HEK293 (cell line): Measurements from ENCODE around the gene STEAP4.

Source experiments
- CTCF ChIA-PET: fragments of 350-600 bp; formaldehyde crosslinking; extraction: SDS; loops from one replicate; lab custom pipeline; 2021; ENCODE audit warnings: antibody characterized with exemption; lab: Yijun Ruan, JAX
- POLR2A ChIA-PET: fragments of 300-600 bp; formaldehyde crosslinking; extraction: SDS; loops from one replicate; lab custom pipeline; 2020; ENCODE audit warnings: antibody characterized with exemption, inconsistent platforms; lab: Yijun Ruan, JAX
- H3K27ac ChIP-seq: fragments of 200-500 bp; sonication (Bioruptor generic); 2 replicates; pipeline ENCODE4 v1.5.1; 2014; ENCODE audit warnings: low read depth, low read length, control low read depth, inconsistent platforms; ENCODE audit errors: extremely low read depth
- H3K36me3 ChIP-seq, 2 experiments: fragments of 200-500 bp in 1 of 2; sonication (Bioruptor generic) in 1 of 2; 1 replicate in 1 of 2; 2 replicates in 1 of 2; pipeline ENCODE4 v1.5.1; 2014 to 2017; ENCODE audit warnings: inconsistent platforms in 2 of 2, low read length in 2 of 2; ENCODE audit not compliant: control insufficient read depth in 2 of 2, insufficient read depth in 1 of 2
- H3K4me1 ChIP-seq: fragments of 200-500 bp; sonication (Bioruptor generic); 2 replicates; pipeline ENCODE4 v1.5.1; 2014; ENCODE audit warnings: mild to moderate bottlenecking, low read length, inconsistent platforms; ENCODE audit not compliant: control insufficient read depth, insufficient read depth
- H3K4me3 ChIP-seq: 2 replicates; pipeline ENCODE4 v1.5.1; 2011; ENCODE audit warnings: low read depth, mild to moderate bottlenecking, control low read depth, low read length, moderate library complexity
- H3K9me3 ChIP-seq: fragments of 200-500 bp; sonication (Bioruptor generic); 2 replicates; pipeline ENCODE4 v1.5.1; 2014; ENCODE audit warnings: low read depth, low read length, inconsistent platforms; ENCODE audit not compliant: control insufficient read depth, insufficient read depth
- GLIS1 ChIP-seq: fragments of 450-650 bp; formaldehyde crosslinking; IDR thresholded peaks from 2 replicates; pipeline ENCODE4 v1.5.1; 2016; ENCODE audit warnings: missing biosample characterization, missing genetic modification characterization
- KLF9 ChIP-seq: fragments of 450-650 bp; formaldehyde crosslinking; IDR thresholded peaks from 2 replicates; pipeline ENCODE4 v1.5.1; 2016; ENCODE audit warnings: missing biosample characterization, missing genetic modification characterization, low read depth
- OVOL3 ChIP-seq: fragments of 450-650 bp; formaldehyde crosslinking; IDR thresholded peaks from 2 replicates; pipeline ENCODE4 v1.5.1; 2016; ENCODE audit warnings: missing biosample characterization, missing genetic modification characterization
- REPIN1 ChIP-seq: fragments of 450-650 bp; formaldehyde crosslinking; IDR thresholded peaks from 2 replicates; pipeline ENCODE4 v1.5.1; 2017; ENCODE audit warnings: missing biosample characterization, missing genetic modification characterization, low read depth
- SETDB1 ChIP-seq: IDR thresholded peaks from one replicate; pipeline ENCODE4 v1.6.1; 2017; ENCODE audit warnings: mild to moderate bottlenecking, low read length, moderate library complexity, mixed read lengths; ENCODE audit not compliant: insufficient read length
- SP3 ChIP-seq: fragments of 450-650 bp; formaldehyde crosslinking; IDR thresholded peaks from 2 replicates; pipeline ENCODE4 v1.5.1; 2016; ENCODE audit warnings: missing biosample characterization, missing genetic modification characterization
- TCF7L2 ChIP-seq: IDR thresholded peaks from 2 replicates; pipeline ENCODE4 v1.6.1; 2011; ENCODE audit warnings: low read depth, mild to moderate bottlenecking, inconsistent platforms, low read length, moderate library complexity, borderline replicate concordance
- ZBTB10 ChIP-seq: fragments of 450-650 bp; formaldehyde crosslinking; IDR thresholded peaks from 2 replicates; pipeline ENCODE4 v1.5.1; 2016; ENCODE audit warnings: missing biosample characterization, missing genetic modification characterization
- ZBTB8A ChIP-seq: fragments of 450-650 bp; formaldehyde crosslinking; IDR thresholded peaks from 2 replicates; pipeline ENCODE4 v1.5.1; 2016; ENCODE audit warnings: missing biosample characterization, missing genetic modification characterization
- ZNF114 ChIP-seq: fragments of 450-650 bp; formaldehyde crosslinking; IDR thresholded peaks from 2 replicates; pipeline ENCODE4 v1.5.0; 2017; ENCODE audit warnings: missing biosample characterization, missing genetic modification characterization
- ZNF132 ChIP-seq: fragments of 450-650 bp; formaldehyde crosslinking; IDR thresholded peaks from 2 replicates; pipeline ENCODE4 v1.5.1; 2017; ENCODE audit warnings: missing biosample characterization, missing genetic modification characterization, borderline replicate concordance
- ZNF266 ChIP-seq: fragments of 450-650 bp; formaldehyde crosslinking; IDR thresholded peaks from 2 replicates; pipeline ENCODE4 v1.5.1; 2016; ENCODE audit warnings: missing biosample characterization, missing genetic modification characterization, low read depth
- ZNF274 ChIP-seq, 2 experiments: fragments of 200-500 bp in 1 of 2; fragments of 450-650 bp in 1 of 2; sonication (Bioruptor generic) in 1 of 2; formaldehyde crosslinking in 1 of 2; IDR thresholded peaks; 2 replicates each; pipeline versions ENCODE4 v1.5.1 to v1.6.1; 2014 to 2016; ENCODE audit warnings: borderline replicate concordance in 1 of 2, inconsistent platforms in 1 of 2, low read length in 1 of 2, missing biosample characterization in 1 of 2, missing genetic modification characterization in 1 of 2
- ZNF335 ChIP-seq: fragments of 450-650 bp; formaldehyde crosslinking; conservative IDR thresholded peaks from 2 replicates; pipeline ENCODE4 v1.5.1; 2016; ENCODE audit warnings: missing biosample characterization, missing genetic modification characterization
- ZNF549 ChIP-seq: fragments of 450-650 bp; IDR thresholded peaks from 2 replicates; pipeline ENCODE4 v1.5.1; 2018; ENCODE audit warnings: missing biosample characterization, missing genetic modification characterization, mild to moderate bottlenecking, inconsistent platforms, moderate library complexity
- ZNF664 ChIP-seq: fragments of 450-650 bp; formaldehyde crosslinking; IDR thresholded peaks from 2 replicates; pipeline ENCODE4 v1.5.1; 2016; ENCODE audit warnings: missing biosample characterization, missing genetic modification characterization
- ZSCAN16 ChIP-seq: fragments of 450-650 bp; formaldehyde crosslinking; IDR thresholded peaks from 2 replicates; pipeline ENCODE4 v1.5.1; 2016; ENCODE audit warnings: missing biosample characterization, missing genetic modification characterization
- TF ChIP-seq, protein P1 (sequence below): fragments of 450-650 bp; formaldehyde crosslinking; IDR thresholded peaks from 2 replicates; pipeline ENCODE4 v1.5.1; 2016; ENCODE audit warnings: missing biosample characterization, missing genetic modification characterization
- TF ChIP-seq, protein P2 (sequence below): fragments of 450-650 bp; formaldehyde crosslinking; IDR thresholded peaks from 2 replicates; pipeline ENCODE4 v1.5.1; 2016; ENCODE audit warnings: missing biosample characterization, missing genetic modification characterization

STEAP4 gene

DNA sequence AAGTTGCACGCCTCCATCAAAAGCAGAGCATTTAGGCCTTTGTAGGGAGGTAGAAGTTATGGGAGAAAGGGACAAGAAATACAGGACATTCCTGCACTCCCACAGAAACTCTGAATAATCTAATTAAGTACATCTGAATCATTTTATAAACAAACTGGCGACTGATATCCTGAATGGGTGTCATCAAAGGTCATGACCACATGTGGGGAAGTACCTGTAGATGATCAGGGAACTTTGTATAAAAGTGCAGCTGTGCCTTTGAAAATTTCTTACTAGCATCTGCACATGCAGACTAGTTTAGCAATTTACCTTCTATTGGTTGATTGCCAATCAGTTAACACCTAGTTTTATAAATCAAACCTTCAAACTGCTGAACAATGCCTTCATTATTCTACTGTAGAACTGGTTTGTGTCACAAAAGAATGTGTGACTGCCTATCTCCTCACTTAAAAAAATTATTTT, 17.1 kb downstream of the STEAP4 start:
- Histone ChIP-seq H3K4me3 (no peak overlapping the region), H3K4me1 (no peaks in the 10 kb centered on the region), H3K27ac (no peak overlapping the region)
- ChIA-PET POLR2A (no interaction called here), CTCF (no interaction called here)
- TF ChIP-seq GLIS1 (tag by site-specific recombination) = no peak
- TF ChIP-seq ZNF549 (tag by site-specific recombination) = no peak
- TF ChIP-seq KLF9 (tag by site-specific recombination) = no peak
- TF ChIP-seq ZSCAN16 (tag by site-specific recombination) = no peak
- no peak for TF ChIP-seq SP3 (tag by site-specific recombination)
- no peak for TF ChIP-seq ZNF664 (tag by site-specific recombination)
- TF ChIP-seq ZNF274 (IDR thresholded peaks at IDR 0.05; ENCODE audit: low read length) = no peak
- TF ChIP-seq ZNF274 (tag by site-specific recombination; IDR thresholded peaks at IDR 0.05; ENCODE audit: borderline replicate concordance) = no peak
- TF ChIP-seq, protein P1, sequence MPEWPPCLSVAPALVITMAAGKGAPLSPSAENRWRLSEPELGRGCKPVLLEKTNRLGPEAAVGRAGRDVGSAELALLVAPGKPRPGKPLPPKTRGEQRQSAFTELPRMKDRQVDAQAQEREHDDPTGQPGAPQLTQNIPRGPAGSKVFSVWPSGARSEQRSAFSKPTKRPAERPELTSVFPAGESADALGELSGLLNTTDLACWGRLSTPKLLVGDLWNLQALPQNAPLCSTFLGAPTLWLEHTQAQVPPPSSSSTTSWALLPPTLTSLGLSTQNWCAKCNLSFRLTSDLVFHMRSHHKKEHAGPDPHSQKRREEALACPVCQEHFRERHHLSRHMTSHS = no peak
- no peak for TF ChIP-seq ZNF335 (tag by site-specific recombination)
- no peak for TF ChIP-seq TCF7L2
- no peak for TF ChIP-seq REPIN1 (tag by site-specific recombination)
- no peak for TF ChIP-seq OVOL3 (tag by site-specific recombination)
- TF ChIP-seq ZBTB8A (tag by site-specific recombination) = no peak
- no peak for TF ChIP-seq ZBTB10 (tag by site-specific recombination)
- TF ChIP-seq SETDB1 = no peak
- no peak for TF ChIP-seq ZNF132 (tag by site-specific recombination)
- TF ChIP-seq ZNF114 (tag by site-specific recombination) = no peak
- TF ChIP-seq, all 188 proteins: peak for 0
- Histone ChIP-seq H3K36me3 (no peaks in the 10 kb centered on the region), H3K9me3 (no peaks in the 10 kb centered on the region)

DNA sequence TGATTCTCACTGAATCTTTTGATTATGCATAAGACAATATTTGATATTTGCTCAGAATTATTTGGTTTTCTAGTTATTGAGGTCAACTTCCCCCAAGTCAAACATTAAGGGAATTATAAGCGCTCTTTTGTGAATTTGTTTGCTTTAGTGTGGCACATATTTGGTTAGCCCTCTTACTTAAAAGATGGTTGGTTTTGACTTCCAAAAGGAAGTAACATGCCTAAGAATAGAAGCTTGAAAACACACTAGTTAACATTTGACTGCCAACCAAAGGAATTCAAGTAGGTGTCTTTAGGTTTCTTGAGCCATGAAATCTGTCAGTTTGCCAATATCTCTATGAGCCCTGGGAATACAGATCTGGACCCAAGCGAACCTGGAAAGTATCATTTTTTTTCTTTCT, 24.9 kb downstream of the STEAP4 start:
- Histone ChIP-seq H3K36me3 (no peaks in the 10 kb centered on the region), H3K27ac (no peak overlapping the region)
- CTCF ChIA-PET = interaction anchor here (0.7 kb wide), 1 partner anchor 77 kb away, joined by 3 read pairs; no protein-coding TSS in a partner anchor
- no peak for TF ChIP-seq ZNF266 (tag by site-specific recombination)
- TF ChIP-seq, protein P2, sequence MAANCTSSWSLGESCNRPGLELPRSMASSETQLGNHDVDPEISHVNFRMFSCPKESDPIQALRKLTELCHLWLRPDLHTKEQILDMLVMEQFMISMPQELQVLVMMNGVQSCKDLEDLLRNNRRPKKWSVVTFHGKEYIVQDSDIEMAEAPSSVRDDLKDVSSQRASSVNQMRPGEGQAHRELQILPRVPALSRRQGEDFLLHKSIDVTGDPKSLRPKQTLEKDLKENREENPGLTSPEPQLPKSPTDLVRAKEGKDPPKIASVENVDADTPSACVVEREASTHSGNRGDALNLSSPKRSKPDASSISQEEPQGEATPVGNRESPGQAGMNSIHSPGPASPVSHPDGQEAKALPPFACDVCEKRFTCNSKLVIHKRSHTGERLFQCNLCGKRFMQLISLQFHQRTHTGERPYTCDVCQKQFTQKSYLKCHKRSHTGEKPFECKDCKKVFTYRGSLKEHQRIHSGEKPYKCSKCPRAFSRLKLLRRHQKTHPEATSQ (tag by site-specific recombination) = no peak
- TF ChIP-seq, all 188 proteins: peak for 0
- Histone ChIP-seq H3K9me3 (no peaks in the 10 kb centered on the region), H3K4me3 (no peak overlapping the region), H3K4me1 (no peaks in the 10 kb centered on the region)
- POLR2A ChIA-PET = interaction anchor here (0.6 kb wide), 1 partner anchor 62 kb away, joined by 4 read pairs; the partner anchor contains the start of gene SRI
